ENCODE data around the gene ADORA2A. TPM values are rescaled to one million over a fixed set of nuclear protein-coding genes. Genes with fewer than 3 reads are reported as not detected.

Gene ADORA2A
- total RNA-seq, 1 donor from 2014 or later, result 7.2 TPM

- Mint-ChIP-seq H3K36me3 (no peaks in the 10 kb centered on the region), H3K4me3 (no peak overlapping the region), H3K9me3 (no peaks in the 10 kb centered on the region), H3K27me3 (peaks cover 23% of the 10 kb centered on the region), H3K27ac (peak overlapping the region; percentile 27), H3K4me1 (ENCODE audit: unreplicated experiment) (peaks cover 28% of the 10 kb centered on the region)
- DNase-seq (ENCODE audit: extremely low spot score, unreplicated experiment), result no peak
- TF ChIP-seq, protein P1, sequence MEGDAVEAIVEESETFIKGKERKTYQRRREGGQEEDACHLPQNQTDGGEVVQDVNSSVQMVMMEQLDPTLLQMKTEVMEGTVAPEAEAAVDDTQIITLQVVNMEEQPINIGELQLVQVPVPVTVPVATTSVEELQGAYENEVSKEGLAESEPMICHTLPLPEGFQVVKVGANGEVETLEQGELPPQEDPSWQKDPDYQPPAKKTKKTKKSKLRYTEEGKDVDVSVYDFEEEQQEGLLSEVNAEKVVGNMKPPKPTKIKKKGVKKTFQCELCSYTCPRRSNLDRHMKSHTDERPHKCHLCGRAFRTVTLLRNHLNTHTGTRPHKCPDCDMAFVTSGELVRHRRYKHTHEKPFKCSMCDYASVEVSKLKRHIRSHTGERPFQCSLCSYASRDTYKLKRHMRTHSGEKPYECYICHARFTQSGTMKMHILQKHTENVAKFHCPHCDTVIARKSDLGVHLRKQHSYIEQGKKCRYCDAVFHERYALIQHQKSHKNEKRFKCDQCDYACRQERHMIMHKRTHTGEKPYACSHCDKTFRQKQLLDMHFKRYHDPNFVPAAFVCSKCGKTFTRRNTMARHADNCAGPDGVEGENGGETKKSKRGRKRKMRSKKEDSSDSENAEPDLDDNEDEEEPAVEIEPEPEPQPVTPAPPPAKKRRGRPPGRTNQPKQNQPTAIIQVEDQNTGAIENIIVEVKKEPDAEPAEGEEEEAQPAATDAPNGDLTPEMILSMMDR (conservative IDR thresholded peaks at IDR 0.05), result no peak
These were observed 2.3 kb downstream of the ADORA2A start for GRCh38 chr22:24429411-24430365.

DNA sequence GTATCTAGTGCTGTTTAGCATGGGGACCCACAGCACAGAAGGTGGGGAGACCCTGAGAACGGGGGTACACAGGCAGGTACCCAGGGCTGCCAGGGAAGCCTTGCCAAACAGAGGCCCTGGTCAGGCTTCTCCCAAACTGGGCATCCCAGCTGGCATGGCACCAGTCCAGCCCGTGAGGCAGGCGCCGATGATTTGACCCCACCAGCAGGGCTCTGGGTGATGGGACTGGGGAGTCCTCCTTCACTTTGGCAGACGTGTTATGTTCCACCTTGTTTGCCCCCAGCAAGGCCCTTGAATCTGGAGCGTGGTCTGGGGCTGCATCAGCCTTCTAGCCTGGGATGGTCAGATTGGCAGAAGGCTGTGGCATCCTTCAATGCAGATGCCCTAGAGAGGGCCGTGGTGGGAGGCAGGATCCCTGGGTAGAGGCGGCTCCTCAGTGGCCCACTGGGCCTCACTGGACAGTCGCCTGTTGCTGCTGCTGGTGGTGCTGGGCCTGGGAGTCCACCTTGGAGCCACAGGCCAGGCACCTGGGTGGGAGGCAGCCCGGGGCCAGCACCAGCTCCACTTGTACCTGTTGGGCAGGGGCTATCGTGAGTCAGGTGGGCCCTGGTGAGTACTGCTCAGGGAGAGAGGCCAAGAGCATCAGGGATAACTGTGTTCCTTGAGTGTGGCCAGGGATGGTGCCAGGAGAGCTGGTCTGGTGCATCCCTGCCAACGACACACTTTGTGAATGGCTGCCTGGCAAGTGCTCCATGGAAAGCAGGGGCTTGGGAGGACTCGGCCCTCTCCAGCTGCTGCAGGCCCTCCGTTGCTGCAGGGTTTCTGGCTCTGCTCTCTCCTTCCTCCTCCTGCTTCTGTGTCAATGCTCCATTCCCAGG is 3.3 kb downstream of the ADORA2A start:
- Mint-ChIP-seq H3K36me3 (no peaks in the 10 kb centered on the region), H3K9me3 (no peaks in the 10 kb centered on the region), H3K27me3 (peaks cover 17% of the 10 kb centered on the region), H3K27ac (no peak overlapping the region), H3K4me1 (ENCODE audit: unreplicated experiment) (peaks cover 30% of the 10 kb centered on the region), H3K4me3 (no peak overlapping the region)
- TF ChIP-seq, protein P1 (conservative IDR thresholded peaks at IDR 0.05), result no peak
- DNase-seq (ENCODE audit: extremely low spot score, unreplicated experiment), result no peak

DNA sequence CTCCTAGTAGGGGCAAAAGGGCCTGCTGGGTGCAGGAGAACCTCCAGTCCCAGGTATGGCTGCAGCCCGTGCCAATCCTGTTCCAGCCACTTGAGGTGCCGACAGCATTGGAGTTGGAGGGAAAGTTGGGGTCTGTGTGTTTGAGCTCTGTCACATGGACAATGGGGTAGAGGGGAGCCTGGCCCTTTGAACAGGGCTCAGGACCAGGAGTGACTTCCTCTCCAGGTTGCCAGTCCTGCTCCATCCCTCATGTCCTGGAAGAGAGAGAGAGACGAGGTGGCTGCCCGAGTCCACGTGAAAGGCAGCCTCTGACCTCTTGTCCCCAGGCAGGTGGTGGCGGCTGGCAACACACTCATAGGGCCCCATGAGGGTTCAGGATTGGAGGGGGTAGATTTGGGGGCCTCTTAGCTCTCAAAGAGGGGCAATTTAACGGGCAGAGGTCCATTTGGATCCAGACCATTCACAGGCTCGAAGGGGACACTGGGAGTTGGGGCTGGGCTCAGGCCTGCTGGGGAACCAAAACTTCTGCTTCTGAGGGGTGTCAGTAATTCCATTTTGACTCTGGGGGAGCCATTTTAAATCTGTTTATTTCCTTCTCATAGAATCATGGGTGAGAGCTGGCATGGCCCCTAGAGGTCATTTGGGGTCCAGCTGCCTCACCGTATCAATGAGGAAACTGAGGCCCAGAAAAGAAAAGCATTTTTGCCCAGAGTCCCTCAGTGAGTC is 4.1 kb downstream of the ADORA2A start:
- TF ChIP-seq, protein P1 (conservative IDR thresholded peaks at IDR 0.05), result no peak
- DNase-seq (ENCODE audit: extremely low spot score, unreplicated experiment), result no peak
- Mint-ChIP-seq H3K4me1 (ENCODE audit: unreplicated experiment) (peaks cover 25% of the 10 kb centered on the region), H3K4me3 (no peak overlapping the region), H3K27me3 (peaks cover 9% of the 10 kb centered on the region), H3K27ac (peak overlapping the region; percentile 50), H3K9me3 (no peaks in the 10 kb centered on the region), H3K36me3 (no peaks in the 10 kb centered on the region)

- H3K27ac Mint-ChIP-seq, result no peak overlapping the region
- no peaks in the 10 kb centered on the region for H3K9me3 Mint-ChIP-seq
- DNase-seq (ENCODE audit: extremely low spot score, unreplicated experiment), result no peak
These were observed 4.9 kb downstream of the ADORA2A start for GRCh38 chr22:24432059-24432853.

More at GRCh38 chr22:24432059-24432853, 4.9 kb downstream of the ADORA2A start:
- H3K27me3 Mint-ChIP-seq, result peaks cover 5% of the 10 kb centered on the region
- TF ChIP-seq, protein P1 (conservative IDR thresholded peaks at IDR 0.05), result no peak
- no peaks in the 10 kb centered on the region for H3K36me3 Mint-ChIP-seq
- peaks cover 25% of the 10 kb centered on the region for H3K4me1 Mint-ChIP-seq (ENCODE audit: unreplicated experiment)
- H3K4me3 Mint-ChIP-seq, result no peak overlapping the region

All from type B pancreatic cell (in vitro differentiated cells).